ENCODE results near the gene NSG1. TPM values are rescaled to one million over a fixed set of nuclear protein-coding genes. Genes with fewer than 3 reads are reported as not detected.

Gene NSG1
- polyA plus RNA-seq, 1 of the 3 experiments (the other 2 are of a cell fraction): 11.4 TPM

DNA sequence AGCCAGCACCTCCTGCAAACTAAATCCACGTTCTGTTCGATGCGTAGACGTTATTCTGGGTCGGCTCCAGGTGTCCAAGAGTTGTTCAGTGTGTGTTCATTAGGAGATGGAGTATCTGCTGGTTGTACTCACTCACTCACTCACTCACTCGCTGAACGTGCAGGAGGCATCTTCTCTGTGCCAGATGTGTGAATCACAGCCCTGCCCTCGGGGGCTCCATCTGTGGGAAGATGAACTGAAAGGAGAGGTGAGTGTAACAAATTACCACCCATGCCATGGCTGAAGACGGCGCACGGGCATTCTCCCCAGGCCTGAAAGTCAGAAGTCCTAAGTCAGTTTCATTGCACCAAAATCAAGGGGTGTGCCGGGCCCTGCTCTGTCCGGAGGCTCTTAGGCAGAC, 16.1 kb downstream of the NSG1 start:
- H3F3A ChIP-seq (replicated peaks; ENCODE audit: insufficient read depth): no peaks in the 10 kb centered on the region
- no peak overlapping the region for H3K4me2 ChIP-seq
- no peaks in the 10 kb centered on the region for H3K9me2 ChIP-seq
- ChIA-PET POLR2A (interaction anchor here (0.6 kb wide), 1 partner anchor 22 kb away, joined by 4 read pairs; no protein-coding TSS in a partner anchor), CTCF (interaction anchor here (1.2 to 1.6 kb wide), 3 partner anchors 18 to 29 kb away, joined by 3 to 7 read pairs (median 4); no protein-coding TSS in a partner anchor)
- H3K9ac ChIP-seq: no peak overlapping the region
- no peak overlapping the region for H2AFZ ChIP-seq (ENCODE audit: low read depth)
- peaks cover 0 to 36% of the 10 kb centered on the region in 2 experiments; a peak in 2 of 4 replicates for H3K4me1 ChIP-seq (ENCODE audit: control insufficient read depth in 1 of 2, insufficient read depth in 2 of 2, low read depth in 1 of 2, low read length in 1 of 2)
- H3K79me2 ChIP-seq (ENCODE audit: insufficient read depth): no peaks in the 10 kb centered on the region
- no peak overlapping the region for H3K4me3 ChIP-seq (ENCODE audit: low read depth in 2 of 2, low read length in 1 of 2)
- no peaks in the 10 kb centered on the region for H3K36me3 ChIP-seq (replicated peaks in 1 of 2; ENCODE audit: control insufficient read depth in 1 of 2, insufficient read depth in 2 of 2, low read length in 1 of 2)
- H3K27me3 ChIP-seq (ENCODE audit: insufficient read depth): no peaks in the 10 kb centered on the region
- peak overlapping the region in 1 of 2 experiments; percentile 43; a peak in 1 of 4 replicates for H3K27ac ChIP-seq (ENCODE audit: low read depth in 2 of 2, low read length in 1 of 2)
- DNase-seq: no peak
- H4K20me1 ChIP-seq (ENCODE audit: insufficient read depth): no peaks in the 10 kb centered on the region
- TF ChIP-seq EP300 (IDR thresholded peaks at IDR 0.05; ENCODE audit: borderline replicate concordance in 1 of 2, low read depth in 1 of 2, low read length in 1 of 2) (peak in 1 of 2 experiments; percentile 35; a peak in 1 of 4 replicates), MEF2A (IDR thresholded peaks at IDR 0.05; ENCODE audit: borderline replicate concordance, low read depth) (no peak)
- 47% methylated on average over 7 of the region's 13 CpGs for WGBS (ENCODE audit: low lambda C conversion rate)
- H3K9me3 ChIP-seq: peaks cover 6% of the 10 kb centered on the region; the same call in 1 of the 2 replicates

DNA sequence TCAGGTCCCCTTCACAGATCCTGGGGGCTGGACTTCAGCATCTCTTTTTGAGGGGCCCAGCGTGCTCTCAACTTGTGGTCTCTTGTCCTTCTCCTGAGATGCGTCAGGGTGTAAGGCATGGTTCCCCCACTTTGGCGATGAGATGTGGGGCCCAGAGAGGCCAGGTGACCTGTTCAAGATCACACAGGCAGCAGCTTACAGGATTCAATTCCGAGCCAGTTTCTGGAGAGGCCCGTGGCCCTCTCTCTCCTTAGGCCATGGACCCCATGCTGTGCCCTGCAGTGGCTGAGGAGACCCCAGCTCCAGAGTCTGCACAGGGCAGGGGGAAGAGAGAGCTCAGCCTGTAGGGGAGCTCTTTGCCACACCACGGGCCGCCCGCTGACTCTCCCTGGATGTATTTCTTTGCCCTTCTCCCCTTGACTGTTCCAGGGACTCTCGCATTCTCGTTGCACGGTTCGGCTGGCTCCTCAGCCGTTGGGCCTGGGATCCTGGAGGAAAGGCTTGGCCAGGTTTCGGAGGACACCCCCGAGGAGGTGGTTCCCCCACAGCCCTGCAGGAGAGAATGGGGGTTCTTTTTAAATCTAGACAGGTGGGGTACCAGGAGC, 18.6 kb downstream of the NSG1 start:
- Histone ChIP-seq H3K4me3 (ENCODE audit: low read depth in 2 of 2, low read length in 1 of 2) (no peak overlapping the region), H3K27ac (ENCODE audit: low read depth in 2 of 2, low read length in 1 of 2) (no peak overlapping the region; a peak in 1 of 4 replicates), H3K79me2 (ENCODE audit: insufficient read depth) (no peaks in the 10 kb centered on the region), H2AFZ (ENCODE audit: low read depth) (no peak overlapping the region), H3K4me2 (no peak overlapping the region), H3K4me1 (ENCODE audit: control insufficient read depth in 1 of 2, insufficient read depth in 2 of 2, low read depth in 1 of 2, low read length in 1 of 2) (peaks cover 0 to 38% of the 10 kb centered on the region in 2 experiments; a peak in 2 of 4 replicates), H3K27me3 (ENCODE audit: insufficient read depth) (no peaks in the 10 kb centered on the region), H3K9me3 (no peaks in the 10 kb centered on the region), H3K9me2 (no peaks in the 10 kb centered on the region), H3K36me3 (replicated peaks in 1 of 2; ENCODE audit: control insufficient read depth in 1 of 2, insufficient read depth in 2 of 2, low read length in 1 of 2) (no peaks in the 10 kb centered on the region), H3K9ac (no peak overlapping the region), H3F3A (replicated peaks; ENCODE audit: insufficient read depth) (no peaks in the 10 kb centered on the region), H4K20me1 (ENCODE audit: insufficient read depth) (no peaks in the 10 kb centered on the region)
- TF ChIP-seq, protein P1, sequence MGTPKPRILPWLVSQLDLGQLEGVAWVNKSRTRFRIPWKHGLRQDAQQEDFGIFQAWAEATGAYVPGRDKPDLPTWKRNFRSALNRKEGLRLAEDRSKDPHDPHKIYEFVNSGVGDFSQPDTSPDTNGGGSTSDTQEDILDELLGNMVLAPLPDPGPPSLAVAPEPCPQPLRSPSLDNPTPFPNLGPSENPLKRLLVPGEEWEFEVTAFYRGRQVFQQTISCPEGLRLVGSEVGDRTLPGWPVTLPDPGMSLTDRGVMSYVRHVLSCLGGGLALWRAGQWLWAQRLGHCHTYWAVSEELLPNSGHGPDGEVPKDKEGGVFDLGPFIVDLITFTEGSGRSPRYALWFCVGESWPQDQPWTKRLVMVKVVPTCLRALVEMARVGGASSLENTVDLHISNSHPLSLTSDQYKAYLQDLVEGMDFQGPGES (IDR thresholded peaks at IDR 0.05; ENCODE audit: low read depth, low read length): no peak
- TF ChIP-seq RFX5 (IDR thresholded peaks at IDR 0.05; ENCODE audit: low read length) (no peak), EZH2phosphoT487 (IDR thresholded peaks at IDR 0.05; ENCODE audit: borderline replicate concordance, low read depth) (no peak), ELF1 (IDR thresholded peaks at IDR 0.05) (no peak), TCF12 (IDR thresholded peaks at IDR 0.05) (no peak), POLR2AphosphoS5 (IDR thresholded peaks at IDR 0.05; ENCODE audit: low read depth, low read length) (no peak), RCOR1 (IDR thresholded peaks at IDR 0.05; ENCODE audit: low read length) (no peak)
- ChIA-PET POLR2A (interaction anchor here (1.4 to 1.8 kb wide), 2 partner anchors 20 to 50 kb away, joined by 8 to 9 read pairs; no protein-coding TSS in a partner anchor), CTCF (interaction anchor here (2.0 to 2.3 kb wide), 2 partner anchors 21 to 26 kb away, joined by 9 to 10 read pairs; no protein-coding TSS in a partner anchor)
- DNase-seq: no peak
- 78% methylated on average over 15 of the region's 15 CpGs for WGBS (ENCODE audit: low lambda C conversion rate)
